KMS-11 (cell line): ENCODE measurements around the gene CD28.
A peak's percentile ranks its signal among the peaks of the same experiment; 100 is the strongest.

Experiments
- H2AFZ ChIP-seq: fragments of 200-600 bp; sonication (generic); 2 replicates; pipeline ENCODE4 v1.6.1; 2016; ENCODE audit warnings: antibody characterized with exemption, mixed run types, low read depth
- H3K27ac ChIP-seq: fragments of 200-600 bp; sonication (generic); 2 replicates; pipeline ENCODE4 v1.6.1; 2016; ENCODE audit warnings: mild to moderate bottlenecking, mixed run types
- H3K27me3 ChIP-seq: fragments of 200-600 bp; sonication (generic); 2 replicates; pipeline ENCODE4 v1.6.1; 2017; ENCODE audit warnings: mild to moderate bottlenecking, low read depth, mixed run types, moderate library complexity; ENCODE audit not compliant: insufficient read depth
- H3K36me3 ChIP-seq: fragments of 200-600 bp; sonication (generic); 2 replicates; pipeline ENCODE4 v1.6.1; 2017; ENCODE audit warnings: mild to moderate bottlenecking, mixed run types; ENCODE audit not compliant: insufficient read depth
- H3K4me1 ChIP-seq: fragments of 200-600 bp; sonication (generic); 2 replicates; pipeline ENCODE4 v1.6.1; 2016; ENCODE audit warnings: mild to moderate bottlenecking, low read depth, mixed run types; ENCODE audit not compliant: poor library complexity, severe bottlenecking
- H3K4me2 ChIP-seq: fragments of 200-600 bp; sonication (generic); 2 replicates; pipeline ENCODE4 v1.7.0; 2016; ENCODE audit warnings: mild to moderate bottlenecking, mixed run types
- H3K4me3 ChIP-seq: fragments of 200-600 bp; sonication (generic); IDR thresholded peaks from 2 replicates; pipeline ENCODE4 v1.6.1; 2017; ENCODE audit warnings: low read depth, low read length, mixed read lengths; ENCODE audit not compliant: insufficient read depth
- H3K79me2 ChIP-seq: fragments of 200-600 bp; sonication (generic); 2 replicates; pipeline ENCODE4 v1.6.1; 2016; ENCODE audit warnings: low read depth, mixed run types; ENCODE audit not compliant: insufficient read depth
- H3K9ac ChIP-seq: fragments of 200-600 bp; sonication (generic); 2 replicates; pipeline ENCODE4 v1.6.1; 2016; ENCODE audit warnings: mild to moderate bottlenecking, mixed run types
- H4K20me1 ChIP-seq: fragments of 200-600 bp; sonication (generic); 2 replicates; pipeline ENCODE4 v1.6.1; 2016; ENCODE audit warnings: mild to moderate bottlenecking, mixed run types; ENCODE audit not compliant: insufficient read depth
- TF ChIP-seq, protein P1 (sequence below): fragments of 200-600 bp; sonication (generic); conservative IDR thresholded peaks from 2 replicates; pipeline ENCODE4 v1.6.1; 2017; ENCODE audit warnings: low read depth, mild to moderate bottlenecking, antibody characterized with exemption, low read length, moderate library complexity, mixed read lengths

The CD28 gene

DNA sequence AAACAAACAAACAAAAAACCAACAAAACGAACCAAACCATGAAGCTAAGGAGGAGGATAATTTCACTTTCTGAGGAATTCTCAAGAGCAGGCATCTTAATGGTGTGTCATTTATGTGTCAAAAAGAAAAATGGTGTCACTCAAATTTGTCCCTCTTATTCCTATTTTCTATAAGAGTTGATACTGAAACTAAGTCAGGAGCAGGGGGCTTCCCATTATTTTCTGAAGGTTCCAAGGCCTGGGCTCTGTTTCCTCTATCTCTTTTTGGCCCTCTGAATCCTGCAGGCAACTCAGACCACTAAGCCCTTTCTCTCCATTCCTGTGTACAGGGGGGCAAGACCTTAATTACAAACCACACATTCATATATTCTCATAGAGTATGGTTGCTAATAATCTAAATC, 44.0 kb upstream of the CD28 start:
- no peak overlapping the region for H3K9ac ChIP-seq
- no peak overlapping the region for H3K27ac ChIP-seq
- H2AFZ ChIP-seq: peak overlapping the region; percentile 25; the same call in 1 of the 2 replicates
- no peak overlapping the region for H3K4me3 ChIP-seq
- peaks cover 21% of the 10 kb centered on the region for H3K4me1 ChIP-seq
- TF ChIP-seq, protein P1, sequence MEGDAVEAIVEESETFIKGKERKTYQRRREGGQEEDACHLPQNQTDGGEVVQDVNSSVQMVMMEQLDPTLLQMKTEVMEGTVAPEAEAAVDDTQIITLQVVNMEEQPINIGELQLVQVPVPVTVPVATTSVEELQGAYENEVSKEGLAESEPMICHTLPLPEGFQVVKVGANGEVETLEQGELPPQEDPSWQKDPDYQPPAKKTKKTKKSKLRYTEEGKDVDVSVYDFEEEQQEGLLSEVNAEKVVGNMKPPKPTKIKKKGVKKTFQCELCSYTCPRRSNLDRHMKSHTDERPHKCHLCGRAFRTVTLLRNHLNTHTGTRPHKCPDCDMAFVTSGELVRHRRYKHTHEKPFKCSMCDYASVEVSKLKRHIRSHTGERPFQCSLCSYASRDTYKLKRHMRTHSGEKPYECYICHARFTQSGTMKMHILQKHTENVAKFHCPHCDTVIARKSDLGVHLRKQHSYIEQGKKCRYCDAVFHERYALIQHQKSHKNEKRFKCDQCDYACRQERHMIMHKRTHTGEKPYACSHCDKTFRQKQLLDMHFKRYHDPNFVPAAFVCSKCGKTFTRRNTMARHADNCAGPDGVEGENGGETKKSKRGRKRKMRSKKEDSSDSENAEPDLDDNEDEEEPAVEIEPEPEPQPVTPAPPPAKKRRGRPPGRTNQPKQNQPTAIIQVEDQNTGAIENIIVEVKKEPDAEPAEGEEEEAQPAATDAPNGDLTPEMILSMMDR: no peak
- no peaks in the 10 kb centered on the region for H3K27me3 ChIP-seq
- no peak overlapping the region for H3K4me2 ChIP-seq
- no peaks in the 10 kb centered on the region for H4K20me1 ChIP-seq
- H3K79me2 ChIP-seq: no peaks in the 10 kb centered on the region
- no peaks in the 10 kb centered on the region for H3K36me3 ChIP-seq

DNA sequence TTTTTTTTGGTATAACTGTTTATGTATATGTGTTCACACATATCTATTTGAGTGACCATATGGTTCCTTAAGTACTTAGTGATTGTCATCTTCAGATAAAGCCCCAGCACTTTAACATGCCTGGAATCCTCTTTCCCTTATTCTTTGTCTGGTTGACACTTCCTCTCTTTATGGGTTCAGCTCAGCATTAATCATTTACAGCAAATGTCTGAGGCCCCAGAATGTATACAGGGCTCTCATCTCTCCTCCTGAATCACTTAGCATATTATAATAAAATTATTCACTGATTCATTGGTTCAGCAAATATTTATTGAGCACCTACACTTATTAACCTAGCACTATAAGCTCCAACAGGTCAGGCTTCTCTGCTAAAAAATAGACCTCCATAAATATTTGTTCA, 43.5 kb upstream of the CD28 start:
- H2AFZ ChIP-seq: no peak overlapping the region
- H3K4me2 ChIP-seq: no peak overlapping the region
- H3K4me1 ChIP-seq: peaks cover 26% of the 10 kb centered on the region
- H3K79me2 ChIP-seq: no peaks in the 10 kb centered on the region
- H3K4me3 ChIP-seq: no peak overlapping the region
- no peak overlapping the region for H3K9ac ChIP-seq
- no peaks in the 10 kb centered on the region for H4K20me1 ChIP-seq
- TF ChIP-seq, protein P1: no peak
- H3K36me3 ChIP-seq: no peaks in the 10 kb centered on the region
- H3K27ac ChIP-seq: no peak overlapping the region
- H3K27me3 ChIP-seq: no peaks in the 10 kb centered on the region

GRCh38 chr2:203664029-203664755, 42.2 kb upstream of the CD28 start:
- peaks cover 31% of the 10 kb centered on the region for H3K4me1 ChIP-seq
- H3K9ac ChIP-seq: no peak overlapping the region
- H2AFZ ChIP-seq: no peak overlapping the region
- H3K27ac ChIP-seq: no peak overlapping the region
- no peaks in the 10 kb centered on the region for H3K27me3 ChIP-seq
- no peaks in the 10 kb centered on the region for H4K20me1 ChIP-seq
- H3K36me3 ChIP-seq: no peaks in the 10 kb centered on the region
- no peak overlapping the region for H3K4me3 ChIP-seq
- TF ChIP-seq, protein P1: no peak
- H3K4me2 ChIP-seq: no peak overlapping the region
- no peaks in the 10 kb centered on the region for H3K79me2 ChIP-seq

- TF ChIP-seq, protein P1: no peak
- H4K20me1 ChIP-seq: no peaks in the 10 kb centered on the region
- H3K4me1 ChIP-seq: peaks cover 45% of the 10 kb centered on the region
- H3K9ac ChIP-seq: no peak overlapping the region
- no peaks in the 10 kb centered on the region for H3K79me2 ChIP-seq
- 0 out of 2 replicates have a peak overlapping the region, but pooled peaks have one; percentile 26 for H3K4me2 ChIP-seq
- no peak overlapping the region for H2AFZ ChIP-seq
- H3K27me3 ChIP-seq: no peaks in the 10 kb centered on the region
- no peak overlapping the region for H3K4me3 ChIP-seq
- no peaks in the 10 kb centered on the region for H3K36me3 ChIP-seq
- no peak overlapping the region for H3K27ac ChIP-seq
Observed at GRCh38 chr2:203667838-203668237, 38.6 kb upstream of the CD28 start.
